ENCODE data around the gene PLEKHM1. TPM values are rescaled to one million over a fixed set of nuclear protein-coding genes. Genes with fewer than 3 reads are reported as not detected.
A peak's percentile ranks its signal among the peaks of the same experiment; 100 is the strongest.
"Not testable (repeated sequence)": the region's sequence is repeated elsewhere in the genome, so short reads cannot be mapped to it uniquely, and the experiment has no call there.

The PLEKHM1 gene
- total RNA-seq, result 14.8 and 15.9 TPM in 2 replicates

DNA sequence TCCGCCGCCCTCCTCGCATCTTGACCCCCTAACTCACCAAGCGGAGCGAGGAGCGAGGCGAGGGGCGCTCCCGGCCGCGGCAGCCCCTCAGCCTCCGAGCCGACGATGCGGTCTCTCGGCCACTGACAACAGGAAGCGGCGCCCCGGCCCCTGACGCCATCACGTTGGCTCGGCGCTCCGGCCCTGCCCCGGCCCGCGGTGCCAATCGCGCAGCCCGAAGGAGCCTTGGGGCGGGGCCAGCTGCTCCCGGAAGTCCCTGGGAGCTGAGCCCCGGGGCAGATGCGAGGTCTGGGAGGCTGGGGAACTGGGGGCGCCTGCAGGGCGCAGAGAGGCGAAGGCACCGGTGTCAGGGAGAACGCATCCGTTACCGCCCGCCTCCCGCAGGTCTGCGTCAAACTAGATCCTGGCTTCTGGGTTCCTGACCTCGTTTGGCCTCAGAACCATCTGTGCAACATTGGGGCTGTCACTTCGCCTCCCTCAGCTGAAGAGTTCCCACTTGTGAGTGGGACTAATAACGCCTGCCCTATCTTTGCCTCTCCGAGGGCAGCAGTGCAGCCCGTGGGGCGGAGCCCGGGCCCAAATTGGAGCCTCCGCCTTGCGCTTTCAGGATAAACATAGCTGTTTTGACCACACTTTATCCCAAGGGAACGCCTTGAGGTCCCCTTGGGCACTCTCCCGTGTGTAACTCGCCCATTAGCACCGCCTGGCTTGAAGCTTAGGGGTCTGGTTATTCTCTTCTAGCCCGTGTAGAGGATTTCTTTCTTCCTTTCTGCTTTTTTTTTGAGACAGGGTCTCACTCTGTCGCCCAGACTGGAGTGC, at the start of gene PLEKHM1:
Gene PLEKHM1, minus strand, starts transcription at position 107 of the 819 bp plus-strand sequence. CDS start 8,237 bp downstream, outside the sequence.
- not testable (repeated sequence) for DNase-seq (ENCODE audit: low read depth)
- H3K4me3 ChIP-seq (ENCODE audit: low read depth, low read length), result peak within 1 kb of the TSS; percentile 64

DNA sequence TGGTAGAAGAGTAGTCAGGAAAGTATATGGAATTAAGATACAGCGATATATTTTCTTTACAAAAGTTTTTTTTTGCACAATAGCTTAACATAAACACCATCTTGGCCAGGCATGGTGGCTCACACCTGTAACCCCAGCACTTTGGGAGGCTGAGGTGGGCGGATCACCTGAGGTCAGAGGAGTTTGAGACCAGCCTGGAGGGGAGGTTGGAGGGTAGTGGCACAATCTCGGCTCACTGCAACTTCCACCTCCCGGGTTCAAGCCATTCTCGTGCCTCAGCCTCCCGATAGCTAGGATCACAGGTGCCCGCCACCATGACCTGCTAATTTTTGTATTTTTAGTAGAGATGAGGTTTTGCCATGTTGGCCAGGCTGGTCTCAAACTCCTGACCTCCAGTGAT, 47.6 kb upstream of the PLEKHM1 start:
- not testable (repeated sequence) for H3K4me3 ChIP-seq (ENCODE audit: low read depth, low read length); DNase-seq (ENCODE audit: low read depth)

DNA sequence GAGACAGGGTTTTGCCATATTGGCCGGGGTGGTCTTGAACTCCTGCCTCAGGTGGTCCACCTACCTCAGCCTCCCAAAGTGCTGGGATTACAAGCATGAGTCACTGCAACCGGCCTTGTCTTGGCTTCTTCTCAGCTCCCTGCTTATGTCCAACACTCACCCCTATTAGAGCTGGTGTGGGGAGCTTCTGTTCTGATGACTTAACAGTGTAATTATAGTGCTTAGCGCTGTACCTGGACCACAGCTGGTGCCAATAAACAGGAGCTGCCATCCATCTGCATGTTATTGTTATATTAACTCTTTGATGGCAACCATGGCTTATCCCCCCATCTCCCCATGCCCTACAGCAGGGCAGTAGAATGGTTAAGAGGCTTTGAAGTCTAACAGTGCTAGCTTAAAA, 15.6 kb upstream of the PLEKHM1 start:
- not testable (repeated sequence) for DNase-seq (ENCODE audit: low read depth); H3K4me3 ChIP-seq (ENCODE audit: low read depth, low read length)

DNA sequence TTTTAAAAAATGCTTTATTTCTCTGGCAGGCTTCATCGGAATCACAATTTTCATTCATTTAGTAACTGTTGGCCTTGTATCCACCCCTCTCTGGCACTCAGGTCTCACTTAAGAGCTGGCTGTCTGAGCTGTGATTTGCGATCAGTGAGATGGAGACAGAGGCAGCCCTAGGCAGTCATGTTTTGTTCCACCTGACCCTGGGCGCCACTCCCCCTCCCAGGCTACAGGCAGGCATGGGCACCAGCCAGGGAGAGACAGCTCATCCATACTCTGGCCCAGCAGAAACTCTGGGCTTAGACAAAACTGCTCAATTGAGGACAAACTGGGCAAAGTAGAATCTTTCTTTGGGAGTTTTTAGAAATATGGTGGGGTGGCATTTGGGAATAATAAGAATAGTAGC, 14.7 kb upstream of the PLEKHM1 start:
- not testable (repeated sequence) for H3K4me3 ChIP-seq (ENCODE audit: low read depth, low read length); DNase-seq (ENCODE audit: low read depth)

DNA sequence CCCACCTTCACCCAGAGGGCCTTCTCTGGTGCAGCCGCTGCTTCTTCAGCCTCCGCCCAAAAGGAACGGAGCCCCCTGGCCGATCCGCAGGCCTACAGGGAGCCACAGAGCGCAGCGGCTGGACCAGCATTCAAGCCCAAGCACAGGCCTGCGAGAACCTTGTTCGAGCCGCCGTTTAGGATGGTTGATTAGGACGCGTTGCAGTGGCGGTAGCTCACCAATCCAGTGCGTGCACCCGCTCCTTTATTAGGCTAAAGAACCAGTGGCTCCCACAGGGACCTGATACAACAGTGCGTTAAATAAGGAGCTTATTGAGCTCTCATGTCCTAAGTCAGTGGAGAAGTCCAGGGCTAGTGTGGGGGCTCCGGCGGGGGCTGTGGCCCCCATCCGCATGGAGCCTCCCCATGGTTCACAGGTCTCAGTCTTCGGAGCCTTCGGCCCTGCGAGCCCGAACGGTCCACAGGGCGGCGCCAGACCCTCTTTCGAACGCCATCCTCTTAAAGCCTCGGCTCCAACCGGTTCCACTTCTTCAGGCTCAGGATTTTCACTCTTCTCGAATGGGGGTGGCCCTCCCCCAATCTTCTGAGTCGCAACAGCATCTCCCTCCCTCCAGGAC, 10.7 kb upstream of the PLEKHM1 start:
- TF ChIP-seq, protein P1, sequence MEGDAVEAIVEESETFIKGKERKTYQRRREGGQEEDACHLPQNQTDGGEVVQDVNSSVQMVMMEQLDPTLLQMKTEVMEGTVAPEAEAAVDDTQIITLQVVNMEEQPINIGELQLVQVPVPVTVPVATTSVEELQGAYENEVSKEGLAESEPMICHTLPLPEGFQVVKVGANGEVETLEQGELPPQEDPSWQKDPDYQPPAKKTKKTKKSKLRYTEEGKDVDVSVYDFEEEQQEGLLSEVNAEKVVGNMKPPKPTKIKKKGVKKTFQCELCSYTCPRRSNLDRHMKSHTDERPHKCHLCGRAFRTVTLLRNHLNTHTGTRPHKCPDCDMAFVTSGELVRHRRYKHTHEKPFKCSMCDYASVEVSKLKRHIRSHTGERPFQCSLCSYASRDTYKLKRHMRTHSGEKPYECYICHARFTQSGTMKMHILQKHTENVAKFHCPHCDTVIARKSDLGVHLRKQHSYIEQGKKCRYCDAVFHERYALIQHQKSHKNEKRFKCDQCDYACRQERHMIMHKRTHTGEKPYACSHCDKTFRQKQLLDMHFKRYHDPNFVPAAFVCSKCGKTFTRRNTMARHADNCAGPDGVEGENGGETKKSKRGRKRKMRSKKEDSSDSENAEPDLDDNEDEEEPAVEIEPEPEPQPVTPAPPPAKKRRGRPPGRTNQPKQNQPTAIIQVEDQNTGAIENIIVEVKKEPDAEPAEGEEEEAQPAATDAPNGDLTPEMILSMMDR (conservative IDR thresholded peaks at IDR 0.05; ENCODE audit: low read depth, low read length), result peak; percentile 40
- not testable (repeated sequence) for H3K4me3 ChIP-seq (ENCODE audit: low read depth, low read length); DNase-seq (ENCODE audit: low read depth)

DNA sequence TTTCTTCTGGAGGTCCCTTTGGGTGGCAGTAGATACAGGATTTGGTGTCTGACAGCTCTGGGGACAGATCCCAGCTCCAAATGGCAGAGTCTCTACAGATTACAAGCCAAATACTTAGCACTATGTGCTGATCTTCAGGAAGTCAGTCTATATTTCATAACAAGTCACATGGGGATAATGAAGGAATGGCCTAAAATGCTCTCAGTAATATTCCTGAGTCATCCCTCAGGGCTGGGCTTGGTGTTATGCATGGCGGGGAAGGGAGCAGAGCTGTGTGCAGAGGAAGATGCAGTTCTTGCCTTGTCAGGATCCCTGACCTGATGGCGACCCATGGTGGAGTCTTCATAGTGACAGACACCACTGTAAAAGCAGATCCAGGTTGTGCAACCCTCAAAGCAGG, 10.0 kb upstream of the PLEKHM1 start:
- DNase-seq (ENCODE audit: low read depth); H3K4me3 ChIP-seq (ENCODE audit: low read depth, low read length): not testable (repeated sequence)

DNA sequence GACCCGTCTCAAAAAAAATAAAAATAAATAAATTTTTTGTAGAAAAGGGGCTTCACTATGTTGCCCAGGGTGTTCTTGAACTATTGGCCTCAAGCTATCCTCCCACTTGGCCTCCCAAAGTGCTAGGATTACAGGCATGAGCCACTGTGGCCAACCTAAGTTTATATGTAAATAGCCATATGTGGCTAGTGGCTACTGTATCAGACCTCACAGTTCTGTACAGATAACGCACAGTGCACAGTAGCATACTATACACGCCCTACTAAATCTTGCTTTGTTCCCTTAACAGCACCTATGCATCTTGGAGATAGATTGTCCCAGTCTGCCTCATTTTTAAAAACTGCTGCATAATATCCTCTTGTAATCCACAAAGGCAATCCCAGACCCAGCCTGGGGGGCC, 8.7 kb upstream of the PLEKHM1 start:
- H3K4me3 ChIP-seq (ENCODE audit: low read depth, low read length); DNase-seq (ENCODE audit: low read depth): not testable (repeated sequence)

DNA sequence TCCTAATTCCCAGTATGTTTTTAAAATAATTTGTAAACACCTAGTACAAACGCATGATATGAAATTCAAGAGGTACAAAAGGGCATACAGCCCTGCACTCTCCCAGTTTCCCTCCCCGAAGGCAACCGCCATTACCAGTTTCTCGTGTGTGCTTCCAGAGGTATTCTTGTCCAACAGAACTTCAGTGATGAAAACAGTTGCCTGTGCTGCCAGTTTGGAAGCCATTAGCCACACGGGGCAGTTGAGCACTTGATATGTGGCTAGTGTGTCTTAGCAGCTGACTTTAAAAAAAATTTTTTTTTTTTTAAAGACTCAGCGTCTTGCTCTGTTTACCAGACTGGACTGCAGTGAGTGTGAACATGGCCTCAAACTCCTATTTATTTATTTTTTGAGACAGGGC, 7.9 kb upstream of the PLEKHM1 start:
- not testable (repeated sequence) for DNase-seq (ENCODE audit: low read depth); H3K4me3 ChIP-seq (ENCODE audit: low read depth, low read length)

DNA sequence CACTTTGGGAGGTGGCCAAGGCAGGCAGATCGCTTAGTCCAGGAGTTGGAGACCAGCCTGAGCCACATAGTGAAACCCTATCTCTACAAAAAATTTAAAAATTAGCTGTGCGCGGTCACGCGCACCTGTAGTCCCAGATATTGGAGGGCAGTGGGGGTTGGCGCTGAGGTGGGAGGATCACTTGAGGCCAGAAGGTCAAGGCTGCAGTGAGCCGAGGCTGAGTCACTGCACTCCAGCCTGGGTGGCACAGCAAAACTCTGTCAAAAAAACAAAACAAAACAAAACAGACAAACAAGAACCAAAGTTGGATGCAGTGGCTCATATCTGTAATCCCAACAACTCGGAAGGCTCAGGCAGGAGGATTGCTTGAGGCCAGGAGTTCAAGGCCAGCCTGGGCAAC, 6.9 kb upstream of the PLEKHM1 start:
- not testable (repeated sequence) for DNase-seq (ENCODE audit: low read depth); H3K4me3 ChIP-seq (ENCODE audit: low read depth, low read length)

DNA sequence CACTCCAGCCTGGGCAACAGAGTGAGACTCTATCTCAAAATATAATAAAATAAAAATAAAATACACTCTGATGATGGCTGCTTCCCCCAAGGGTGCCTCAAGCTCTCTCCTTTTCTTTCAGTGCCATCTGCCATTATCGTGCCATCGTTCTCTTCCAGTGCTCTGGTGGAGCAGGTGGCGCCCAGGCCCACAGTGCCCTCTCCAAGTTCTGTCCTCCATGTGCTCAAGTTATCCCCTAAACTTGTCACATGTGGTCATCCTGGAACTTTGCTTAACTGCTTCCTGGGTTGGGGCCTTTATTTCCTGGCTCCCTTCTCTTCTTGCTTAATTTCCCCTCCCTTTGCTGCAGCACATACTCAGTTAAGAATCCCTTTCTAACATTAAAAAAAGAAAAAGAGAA, 6.0 kb upstream of the PLEKHM1 start:
- DNase-seq (ENCODE audit: low read depth), result not testable (repeated sequence)

DNA sequence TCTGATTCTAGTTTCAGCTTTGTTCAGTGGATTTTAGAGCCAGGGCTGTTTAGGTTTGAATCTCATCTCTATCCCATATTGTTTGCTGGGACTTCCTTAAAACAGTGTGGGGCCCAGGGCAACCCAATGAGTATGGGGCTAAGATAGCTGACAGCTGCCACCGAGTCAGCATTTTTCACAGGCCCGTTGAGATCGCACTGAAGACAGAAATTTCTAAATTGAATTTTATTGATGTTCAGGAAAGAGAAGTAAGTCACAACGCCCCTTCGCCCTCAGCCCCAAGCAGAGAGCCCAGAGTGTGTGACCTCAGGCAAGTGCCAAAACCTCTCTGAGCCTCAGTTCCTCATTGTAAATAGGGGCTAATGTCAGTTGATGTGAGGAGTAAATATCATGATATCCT, 4.0 kb upstream of the PLEKHM1 start:
- not testable (repeated sequence) for H3K4me3 ChIP-seq (ENCODE audit: low read depth, low read length); DNase-seq (ENCODE audit: low read depth)

More for the DNA sequence above, 6.0 kb upstream of the PLEKHM1 start:
- not testable (repeated sequence) for H3K4me3 ChIP-seq (ENCODE audit: low read depth, low read length)

DNA sequence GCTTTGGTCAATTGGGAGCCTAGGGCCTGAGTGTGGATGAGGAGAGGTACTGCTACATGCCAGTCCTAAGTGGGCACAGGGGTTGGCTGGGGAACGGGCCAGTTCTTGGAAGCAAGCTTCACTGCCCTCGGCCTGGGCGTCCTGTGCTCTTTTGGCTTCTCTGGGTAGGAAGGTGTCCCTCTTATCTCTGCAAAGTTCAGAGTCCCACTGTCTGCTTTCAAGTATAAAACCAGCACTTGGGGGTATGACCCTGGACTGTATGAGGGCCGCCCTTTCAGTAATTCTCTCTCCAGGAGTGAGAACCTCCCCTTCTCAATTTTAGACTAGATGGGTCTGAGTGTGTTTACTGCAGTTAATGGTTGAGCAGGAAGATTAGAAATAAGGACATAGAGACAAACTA, 1.6 kb upstream of the PLEKHM1 start:
- H3K4me3 ChIP-seq (ENCODE audit: low read depth, low read length); DNase-seq (ENCODE audit: low read depth): not testable (repeated sequence)

DNA sequence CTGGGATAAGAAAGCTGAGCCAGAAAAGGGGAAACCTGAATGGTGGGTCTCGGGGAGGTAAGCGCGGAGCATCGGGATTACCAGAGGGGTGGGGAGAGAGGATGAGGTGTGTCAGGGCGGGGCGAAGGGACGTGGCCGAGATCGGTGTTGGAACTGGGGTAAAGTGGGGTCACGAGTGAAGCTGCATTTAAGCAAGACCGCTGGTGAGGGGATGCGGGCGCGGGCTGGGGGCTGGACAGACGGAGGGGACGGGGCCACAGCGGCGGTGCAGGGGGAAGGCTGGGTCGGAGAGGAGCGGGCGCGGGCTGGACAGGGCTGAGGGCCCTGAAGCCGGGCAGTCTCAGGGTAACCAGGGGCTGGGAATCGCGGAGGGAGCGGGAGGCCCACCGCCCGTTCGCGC, 323 bp downstream of the PLEKHM1 start:
- not testable (repeated sequence) for DNase-seq (ENCODE audit: low read depth)
- H3K4me3 ChIP-seq (ENCODE audit: low read depth, low read length), result peak overlapping the region; percentile 64

DNA sequence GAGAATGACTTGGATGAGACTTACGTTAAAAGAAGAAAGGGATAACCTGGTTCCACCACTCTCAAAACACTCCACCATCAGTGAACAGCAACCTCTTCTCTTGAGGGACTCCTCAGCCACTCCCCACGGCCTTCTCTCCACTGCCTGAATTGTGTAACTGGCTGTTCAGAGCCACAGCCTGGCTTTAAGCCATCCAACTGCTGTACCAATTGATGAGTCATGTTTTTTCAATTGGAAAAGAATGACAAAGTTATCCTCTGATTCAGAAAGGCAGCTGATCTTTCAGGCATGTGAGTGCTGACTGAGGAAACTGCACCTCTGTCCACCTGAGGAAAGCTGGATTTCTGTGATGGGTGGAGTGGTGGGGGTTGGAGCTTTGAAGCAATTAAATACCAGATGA, 2.8 kb downstream of the PLEKHM1 start:
- peak; percentile 76 for DNase-seq (ENCODE audit: low read depth)
- H3K4me3 ChIP-seq (ENCODE audit: low read depth, low read length), result not testable (repeated sequence)

DNA sequence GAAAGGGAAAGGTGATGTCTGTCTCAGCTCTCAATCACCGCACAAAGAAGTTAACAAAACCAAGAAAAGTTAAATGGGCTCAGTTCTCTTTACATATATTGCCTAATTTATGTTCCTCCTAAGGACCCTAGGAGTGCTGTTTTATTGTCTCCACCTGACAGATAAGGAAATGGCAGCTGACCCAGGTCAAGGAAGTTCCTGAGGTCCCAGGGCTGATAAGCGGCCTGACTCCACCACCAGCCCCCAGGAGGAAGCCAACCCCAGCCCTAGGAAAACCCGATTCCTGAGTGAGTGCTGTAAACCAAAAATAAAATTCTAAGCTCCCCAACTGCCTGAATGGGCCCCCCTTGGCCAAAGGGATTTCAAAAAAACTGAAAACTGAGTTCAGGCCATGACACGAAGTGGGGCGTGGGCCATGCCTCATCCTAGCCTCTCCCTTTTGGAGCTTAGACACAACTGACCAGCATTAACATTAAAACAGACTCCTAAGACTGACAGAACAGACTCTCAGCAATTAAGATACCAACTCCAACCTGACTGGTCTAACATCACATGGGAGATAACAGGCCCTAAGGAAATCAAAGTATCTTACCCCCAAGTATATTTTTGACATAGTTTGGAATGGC, 6.8 kb downstream of the PLEKHM1 start:
- not testable (repeated sequence) for DNase-seq (ENCODE audit: low read depth); H3K4me3 ChIP-seq (ENCODE audit: low read depth, low read length)

DNA sequence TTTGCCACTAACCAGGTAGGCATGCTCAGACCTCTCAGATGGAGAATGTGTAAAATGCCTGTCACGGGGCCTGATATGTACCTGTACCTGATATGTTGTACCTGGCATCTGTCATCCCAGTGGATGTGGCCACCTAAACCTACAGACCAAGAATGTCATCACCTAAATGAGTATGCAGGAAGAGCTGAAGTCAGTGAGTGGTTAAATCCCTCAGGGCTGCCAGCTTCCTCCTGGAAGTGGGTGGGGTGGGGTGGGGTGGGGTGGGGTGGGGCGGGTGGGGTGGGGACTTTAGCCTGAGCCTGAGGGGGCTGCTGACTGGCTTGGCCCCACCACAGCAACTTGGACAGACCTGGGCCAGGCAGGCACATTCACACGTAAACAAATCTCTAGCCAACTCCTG, 7.3 kb downstream of the PLEKHM1 start:
- DNase-seq (ENCODE audit: low read depth); H3K4me3 ChIP-seq (ENCODE audit: low read depth, low read length): not testable (repeated sequence)

DNA sequence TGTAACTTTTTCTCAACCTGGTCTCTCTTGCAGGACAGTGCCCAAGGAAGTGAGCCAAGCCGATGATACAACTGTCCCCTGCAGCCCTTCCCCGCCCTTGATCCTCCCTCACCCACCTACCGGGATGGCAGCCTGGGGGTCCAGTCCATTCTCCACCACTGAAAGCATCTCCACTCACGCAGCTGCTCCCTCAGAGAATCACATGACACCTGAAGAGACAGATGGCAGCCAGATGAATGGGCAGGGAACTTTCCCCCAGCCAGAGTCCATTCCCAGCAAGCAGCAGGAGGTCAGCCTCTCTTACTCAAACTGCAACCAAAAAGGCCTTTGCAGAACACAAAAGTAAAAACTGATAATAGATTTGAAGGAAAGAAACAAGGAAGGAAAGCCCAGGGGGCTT, 8.2 kb downstream of the PLEKHM1 start:
- not testable (repeated sequence) for DNase-seq (ENCODE audit: low read depth); H3K4me3 ChIP-seq (ENCODE audit: low read depth, low read length)

DNA sequence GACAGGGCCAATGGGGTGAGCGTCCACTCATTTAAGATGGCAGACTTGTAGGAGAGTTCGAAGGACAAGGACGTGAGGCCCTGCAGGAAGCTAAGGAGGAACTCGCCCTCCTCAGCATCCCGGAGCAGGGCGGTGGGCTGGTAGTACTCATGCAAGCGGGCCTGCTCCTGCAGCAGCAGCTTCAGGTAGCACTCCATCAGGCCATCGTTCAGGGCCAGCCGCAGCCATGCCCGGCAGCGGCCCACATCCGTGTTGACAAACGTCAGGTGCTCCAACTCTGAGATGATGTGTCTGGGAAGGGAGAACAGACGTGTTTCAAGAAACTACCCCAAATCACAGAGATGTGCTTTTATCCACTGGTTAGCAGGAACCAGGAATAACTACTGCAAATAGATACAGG, 15.1 kb downstream of the PLEKHM1 start:
- not testable (repeated sequence) for DNase-seq (ENCODE audit: low read depth); H3K4me3 ChIP-seq (ENCODE audit: low read depth, low read length)

Data from epithelial cell of proximal tubule (primary cell).